HT-29 (cell line): Measurements from ENCODE around the gene PPEF2. TPM values are rescaled to one million over a fixed set of nuclear protein-coding genes. Genes with fewer than 3 reads are reported as not detected.

ENCODE experiments used
- DNase-seq: peaks from one replicate; pipeline ENCODE4 v3.0.0-alpha.2; 2015; ENCODE audit warnings: low spot score
- total RNA-seq: library from RNA; depleted of rRNA; stranded (reverse); fragments of >200 nt; shearing (Covaris generic); gene quantifications from 2 replicates; pipeline ENCODE4 v1.2.3, GENCODE V29; 2014

PPEF2 gene
- total RNA-seq, 1 experiment from 2014 or later: not detected

DNA sequence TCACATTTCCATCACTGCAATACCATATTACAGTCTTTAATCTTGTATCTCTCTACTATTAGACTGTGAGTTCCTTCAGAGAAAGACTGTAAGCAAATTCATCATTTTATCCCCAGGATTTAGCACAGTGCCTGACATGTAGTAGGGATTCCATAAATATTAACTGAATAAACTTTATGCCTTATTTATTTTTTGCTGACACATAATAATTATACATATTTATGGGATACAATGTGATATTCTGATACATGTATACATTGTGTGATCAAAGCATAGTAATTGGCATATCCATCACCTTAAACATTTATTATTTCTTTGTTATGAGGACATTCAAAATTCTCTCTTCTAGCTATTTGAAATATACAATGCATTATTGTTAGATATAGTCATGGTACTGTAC lies 3.7 kb downstream of the PPEF2 start:
- no peak for DNase-seq

DNA sequence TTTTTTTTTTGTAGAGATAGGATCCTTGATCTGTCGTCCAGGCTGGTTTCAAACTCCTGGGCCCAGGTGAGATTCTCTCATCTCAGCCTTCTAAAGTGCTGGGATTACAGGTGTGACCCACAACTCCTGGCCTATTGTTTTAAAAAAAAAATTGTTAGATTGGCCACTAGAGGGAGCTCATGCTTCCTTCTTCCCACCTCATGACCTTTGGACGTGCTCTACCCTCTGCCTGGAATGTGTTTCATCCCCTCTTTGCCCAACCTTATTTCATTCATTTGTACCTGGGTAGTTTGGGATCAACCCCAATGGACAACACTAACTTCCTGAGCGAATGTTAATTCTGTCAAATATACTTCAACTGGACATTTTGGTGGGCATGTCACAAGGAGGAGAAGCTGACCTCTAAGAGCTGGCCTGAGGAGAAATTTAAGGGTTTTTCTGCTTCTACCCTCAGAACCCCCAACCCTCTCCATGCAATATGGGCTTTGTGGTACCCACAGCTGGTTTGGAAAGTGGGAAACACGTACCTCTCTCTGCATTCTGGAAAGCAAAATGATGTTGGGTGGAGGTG lies 6.4 kb downstream of the PPEF2 start:
- peak; percentile 83 for DNase-seq

DNA sequence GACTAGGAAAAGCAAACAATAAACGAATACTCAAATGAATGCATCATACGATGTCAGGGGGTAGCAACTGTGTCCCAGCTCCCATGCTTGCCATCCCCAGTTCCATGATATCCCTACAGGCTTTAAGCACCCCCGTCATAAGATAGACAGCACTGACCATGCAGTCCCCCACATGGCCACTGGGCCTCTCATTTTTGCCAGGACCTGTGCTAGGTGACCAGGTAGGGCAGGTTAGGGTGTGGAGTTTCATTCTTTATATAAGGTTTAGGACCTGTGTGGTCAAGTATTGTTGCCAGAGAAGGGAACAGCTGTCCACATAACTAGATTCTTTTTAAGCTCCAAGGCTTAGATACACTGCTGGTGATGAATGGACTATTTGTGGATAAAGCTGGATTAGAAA lies 9.7 kb downstream of the PPEF2 start:
- peak; percentile 54 for DNase-seq

DNA sequence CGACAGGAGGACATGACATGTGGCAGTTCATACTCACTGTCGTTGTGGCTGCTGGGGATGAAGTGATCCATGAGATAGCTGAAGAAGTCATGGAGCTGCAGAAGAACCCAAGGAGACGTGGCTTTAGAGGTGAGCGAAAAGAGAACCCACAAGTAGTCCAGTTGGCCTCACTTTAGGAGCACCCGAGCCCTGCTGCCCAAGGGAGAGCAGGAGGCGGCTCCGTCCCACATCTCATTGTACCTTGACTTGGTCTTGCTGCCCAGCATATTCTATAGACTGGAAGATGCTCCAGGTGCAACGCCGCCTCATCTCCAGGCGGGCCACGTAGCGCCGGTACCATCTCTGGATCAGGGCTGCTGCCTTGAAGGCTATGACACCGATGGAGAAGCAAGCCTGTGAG lies 10.6 kb downstream of the PPEF2 start:
- no peak for DNase-seq

DNA sequence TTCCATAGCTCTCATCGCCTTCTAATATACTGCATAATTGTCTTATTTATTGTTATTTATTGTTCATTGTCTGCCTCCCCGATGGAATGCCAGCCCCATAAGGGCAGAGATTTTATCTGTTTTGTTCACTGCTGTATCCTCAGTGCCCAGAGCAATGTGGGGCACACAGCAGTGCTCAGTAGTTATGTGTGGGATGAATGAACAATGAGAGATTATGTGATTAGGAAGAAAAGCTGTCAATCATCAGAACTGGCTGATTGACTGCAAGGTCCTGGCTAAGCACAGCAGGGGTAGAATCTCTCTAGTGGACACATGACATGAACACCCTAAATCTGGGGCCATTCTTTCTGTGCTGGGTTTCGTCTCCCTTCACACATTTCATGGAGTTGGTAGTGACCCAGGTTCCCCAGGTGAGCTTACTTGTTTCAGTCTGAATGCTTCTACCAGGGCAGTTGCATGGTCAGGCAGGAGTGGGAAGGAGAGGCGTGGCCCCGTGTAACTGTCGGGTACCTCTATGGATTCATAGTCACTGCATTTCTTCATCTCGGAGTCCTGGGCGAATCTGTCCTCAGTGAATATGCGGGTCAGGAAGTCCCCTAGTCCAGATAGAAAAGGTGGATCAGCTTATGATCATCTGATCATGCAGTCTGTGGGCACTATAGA lies 12.6 kb downstream of the PPEF2 start:
- no peak for DNase-seq

DNA sequence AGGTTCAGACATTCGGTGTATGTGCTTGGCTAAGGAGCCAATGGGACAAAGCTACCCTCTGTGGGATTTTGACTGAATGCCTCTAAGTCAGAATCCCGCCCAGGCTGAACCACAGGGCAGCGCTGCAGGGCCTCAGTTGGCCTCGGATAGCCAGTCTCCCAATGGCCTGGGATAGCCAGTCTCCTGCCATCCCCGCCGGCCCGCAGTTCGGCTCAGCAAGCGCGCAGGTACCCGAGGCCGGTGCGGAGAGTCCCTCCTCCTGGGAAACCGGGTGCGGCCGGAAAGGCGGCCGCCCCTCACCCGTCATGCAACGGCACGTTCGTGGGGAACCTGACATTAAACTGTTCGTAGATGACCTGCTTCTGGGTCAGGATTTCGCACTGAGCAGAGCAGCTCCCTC lies 16.1 kb downstream of the PPEF2 start:
- DNase-seq: no peak

DNA sequence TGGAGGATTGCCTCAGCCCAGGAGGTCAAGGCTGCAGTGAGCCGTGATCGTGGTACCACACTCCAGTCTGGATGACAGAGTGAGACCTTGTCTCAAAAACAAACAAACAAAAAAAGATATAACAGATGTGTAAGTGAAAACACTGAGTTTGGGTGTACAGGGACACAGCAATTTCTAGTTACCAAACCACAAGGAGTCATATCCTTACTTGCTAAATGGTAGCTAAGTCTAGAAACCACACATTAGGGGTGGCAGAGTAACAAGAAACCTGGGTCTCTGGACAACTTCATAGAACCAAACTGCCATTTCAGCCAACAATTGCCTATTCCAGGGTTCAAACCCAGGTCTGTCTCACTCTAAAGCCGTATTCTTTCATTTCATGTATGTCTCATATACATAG lies 20.8 kb downstream of the PPEF2 start:
- DNase-seq: no peak

DNA sequence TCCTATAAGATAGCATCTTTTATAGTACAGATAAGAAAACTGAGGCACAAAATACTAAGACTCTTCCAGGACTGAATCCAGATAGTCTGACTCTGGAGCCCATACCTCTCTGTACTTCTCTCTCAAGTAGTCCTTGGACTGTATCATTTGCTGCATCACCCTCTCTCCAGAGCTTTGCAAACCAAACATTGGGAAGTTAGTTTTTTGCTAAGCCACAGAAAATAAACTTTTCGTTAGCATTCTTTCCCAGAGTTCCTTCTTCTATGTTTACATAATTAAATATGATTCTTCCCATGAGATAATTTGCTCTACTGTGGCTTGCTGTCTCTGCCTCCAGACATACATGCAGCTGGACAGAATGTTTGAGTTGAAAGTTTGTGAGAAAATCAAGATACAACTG lies 22.0 kb downstream of the PPEF2 start:
- no peak for DNase-seq

DNA sequence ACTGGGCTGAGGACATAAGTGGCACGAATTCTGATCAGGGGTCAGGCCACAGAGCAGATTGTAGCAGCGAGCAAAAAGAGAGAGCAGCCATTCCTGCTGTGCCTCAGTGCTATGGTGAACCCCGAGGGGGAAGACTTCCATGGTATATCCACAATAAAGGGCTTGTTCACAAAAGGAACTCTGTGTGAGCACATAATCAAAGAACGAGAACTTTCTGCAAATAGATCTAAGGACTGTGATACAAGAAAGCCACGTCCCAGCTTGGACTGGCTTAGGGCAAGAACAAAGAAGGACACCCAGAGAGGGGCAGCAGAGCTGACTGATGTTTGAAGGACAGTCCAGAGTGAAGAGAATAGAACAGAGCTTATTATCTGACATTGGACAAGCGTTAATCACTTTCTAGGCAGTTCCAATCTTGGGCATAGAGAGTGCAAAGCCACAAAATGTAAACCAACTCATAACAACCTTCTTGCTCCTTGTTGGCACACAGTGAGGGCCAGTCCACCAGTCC lies 24.0 kb downstream of the PPEF2 start:
- no peak for DNase-seq

DNA sequence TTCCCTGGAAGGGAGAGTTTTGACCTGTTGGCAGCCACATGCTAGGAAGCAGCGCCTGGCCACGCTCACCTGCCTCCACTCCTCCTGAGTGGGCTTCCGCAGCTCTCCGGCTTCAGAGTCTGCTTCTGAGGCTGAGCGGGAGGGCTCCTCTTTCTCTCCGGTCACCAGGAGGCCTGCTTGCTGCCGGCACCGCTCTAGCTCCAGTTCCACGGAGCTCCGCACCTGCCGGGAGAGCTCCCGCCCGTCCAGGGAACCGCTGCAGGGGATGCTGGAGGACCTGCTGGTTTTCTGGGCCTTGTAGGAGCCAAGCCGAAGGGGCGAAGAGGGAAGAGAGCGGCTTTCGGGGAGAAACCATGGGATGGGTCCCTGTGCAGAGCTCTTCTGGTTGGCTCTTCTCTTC lies 26.0 kb downstream of the PPEF2 start:
- no peak for DNase-seq

DNA sequence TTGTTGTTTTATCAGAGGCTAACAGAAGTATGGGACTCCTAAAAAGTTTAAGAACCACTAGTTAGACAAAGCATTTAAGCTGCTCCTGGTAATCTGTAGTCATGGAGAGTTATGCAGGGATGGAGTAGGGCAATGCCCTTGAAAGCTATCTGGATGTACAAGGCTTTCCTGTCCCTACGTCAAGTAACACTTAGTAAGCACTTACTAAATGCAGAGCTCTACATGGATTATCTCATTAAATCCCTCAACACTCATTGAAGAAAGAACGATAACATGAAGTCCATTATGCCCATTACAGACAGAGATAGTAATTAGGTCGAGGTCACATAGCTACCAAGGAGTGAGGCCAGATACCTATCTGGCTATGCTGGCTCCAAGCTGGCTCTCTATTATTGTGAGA lies 33.2 kb downstream of the PPEF2 start:
- DNase-seq: no peak

DNA sequence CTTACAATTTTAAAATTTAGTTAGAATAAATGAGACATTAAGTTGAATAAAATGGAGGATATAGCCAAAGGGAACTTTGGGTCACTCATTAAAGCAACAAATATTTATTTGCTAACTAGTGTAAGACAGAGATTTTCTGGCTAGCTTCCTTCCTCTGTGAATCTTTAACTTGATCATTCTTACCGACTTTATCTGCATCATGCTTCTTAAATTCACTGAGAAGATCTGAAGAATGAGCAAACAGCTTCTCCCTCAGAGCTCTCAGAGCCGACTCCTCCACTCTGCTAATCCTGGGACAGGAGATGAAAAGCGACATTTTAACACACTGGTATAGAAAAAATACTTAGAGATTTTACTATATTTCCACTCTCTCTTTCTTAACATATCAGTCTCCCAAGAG lies 35.1 kb downstream of the PPEF2 start:
- DNase-seq: no peak

DNA sequence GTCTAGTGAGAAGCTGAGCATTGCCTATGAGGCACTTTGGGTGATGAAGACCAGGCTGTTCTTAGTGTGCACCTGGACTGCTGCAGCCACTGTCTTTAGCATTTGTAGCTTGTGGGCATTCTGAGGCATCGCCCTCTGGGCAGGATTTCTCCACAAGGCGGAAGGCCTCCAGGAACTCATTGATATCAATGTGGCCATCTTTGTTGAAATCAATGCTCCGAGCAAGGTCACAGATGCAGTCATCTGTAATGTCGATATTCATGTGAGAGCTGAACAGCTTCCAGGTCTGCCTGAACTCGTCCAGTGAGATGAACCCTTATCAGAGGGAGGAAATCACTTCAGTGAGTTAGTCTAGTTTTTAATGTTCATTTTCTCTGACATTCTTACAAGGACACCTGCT lies 41.6 kb downstream of the PPEF2 start:
- no peak for DNase-seq

DNA sequence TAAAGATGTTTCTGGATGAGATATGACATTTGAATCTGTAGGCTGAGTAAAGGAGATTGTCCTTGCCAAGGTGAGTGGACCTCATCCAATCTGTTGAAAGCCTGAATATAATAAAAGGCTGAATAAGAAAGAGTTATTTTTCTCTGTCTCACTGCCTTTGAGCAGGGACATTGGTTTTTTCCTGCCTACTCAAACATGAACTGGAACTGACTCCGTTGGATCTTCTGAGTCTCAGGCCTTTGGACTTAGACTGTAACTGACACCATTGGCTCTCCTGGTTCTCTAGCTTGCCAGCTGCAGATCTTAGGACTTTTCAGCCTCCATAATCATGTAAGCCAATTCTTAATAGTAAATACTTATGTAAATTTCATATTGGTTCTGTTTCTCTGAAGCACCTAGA lies 43.5 kb downstream of the PPEF2 start:
- no peak for DNase-seq

DNA sequence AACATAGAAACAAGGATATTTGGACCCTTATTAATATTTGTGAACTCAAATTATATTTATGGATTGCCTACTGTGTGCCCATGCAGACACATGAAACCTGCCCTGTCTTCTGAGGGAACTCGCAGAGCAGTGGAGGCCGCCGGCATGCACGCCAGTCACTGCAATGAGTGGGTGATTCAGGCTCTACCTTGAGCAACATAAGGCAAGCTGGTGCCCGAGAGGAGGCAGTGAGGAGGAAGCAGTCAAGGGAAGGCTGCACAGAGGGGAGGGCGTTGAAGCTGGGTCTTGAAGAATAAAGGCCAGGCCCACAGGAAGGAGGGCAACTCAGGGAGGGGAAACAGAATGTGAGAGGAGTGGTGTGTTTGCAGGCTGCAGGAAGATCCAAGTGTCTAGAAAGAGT lies 52.8 kb downstream of the PPEF2 start:
- no peak for DNase-seq

DNA sequence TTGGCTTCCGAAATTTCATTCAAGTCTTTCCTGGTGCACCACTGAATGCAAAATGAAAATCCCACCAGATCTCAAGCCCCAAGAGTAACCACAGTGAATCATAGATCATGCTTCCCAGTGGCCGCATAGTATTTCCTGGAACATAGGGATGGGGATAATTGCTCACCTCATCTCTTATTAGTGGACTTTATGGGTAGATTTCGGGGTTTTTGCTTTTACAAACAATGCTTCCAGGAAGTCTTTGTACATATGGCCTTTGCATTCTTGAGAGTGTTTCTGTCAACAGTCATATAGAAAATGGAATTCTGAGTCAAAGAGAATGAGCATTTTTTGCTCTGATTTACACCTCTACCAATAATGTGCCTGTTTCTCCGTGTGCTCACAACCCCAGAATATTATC lies 53.4 kb downstream of the PPEF2 start:
- no peak for DNase-seq

DNA sequence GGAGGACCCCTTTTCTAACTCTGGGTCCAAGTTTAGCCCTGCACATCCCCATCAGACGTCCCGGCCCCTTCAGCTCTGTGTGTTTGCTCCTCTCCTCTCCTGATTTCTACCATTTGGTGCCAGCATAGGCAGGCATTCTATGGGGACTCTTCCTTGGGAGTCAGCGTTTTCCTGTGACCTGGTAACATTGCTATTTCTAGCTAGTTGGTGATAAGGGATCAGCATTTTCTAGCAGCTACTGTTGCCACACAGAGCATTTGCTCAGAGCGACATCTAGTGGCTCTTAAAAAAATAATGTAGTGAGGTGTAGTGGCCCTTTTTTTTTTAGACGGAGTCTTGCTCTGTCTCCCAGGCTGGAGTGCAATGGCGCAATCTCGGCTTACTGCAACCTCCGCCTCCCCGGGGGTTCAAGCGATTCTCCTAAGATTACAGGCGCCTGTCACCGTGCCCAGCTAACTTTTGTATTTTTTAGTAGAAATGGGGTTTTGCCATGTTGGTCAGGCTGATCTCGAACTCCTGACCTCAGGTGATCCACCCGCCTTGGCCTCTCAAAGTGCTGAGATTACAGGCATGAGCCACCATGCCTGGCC lies 54.0 kb downstream of the PPEF2 start:
- peak; percentile 87 for DNase-seq

DNA sequence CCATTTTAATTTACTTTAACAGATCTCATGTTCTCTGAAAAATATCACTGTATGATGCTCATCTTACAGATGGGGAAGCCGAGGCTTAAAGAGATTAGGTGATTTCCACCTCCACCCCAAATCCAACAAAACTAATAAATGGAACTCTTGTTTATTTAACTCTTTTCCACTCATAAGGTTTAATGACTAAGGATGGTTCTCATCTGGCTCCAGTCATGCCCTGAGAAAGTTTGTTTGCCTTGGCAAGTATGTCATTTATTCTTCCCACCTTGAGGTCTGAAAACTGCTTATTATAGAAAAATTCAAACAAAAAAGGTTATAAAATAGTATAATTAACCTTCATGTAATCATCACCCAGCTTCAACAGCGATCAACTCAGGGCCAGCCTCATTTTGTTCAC lies 56.3 kb downstream of the PPEF2 start:
- DNase-seq: no peak

DNA sequence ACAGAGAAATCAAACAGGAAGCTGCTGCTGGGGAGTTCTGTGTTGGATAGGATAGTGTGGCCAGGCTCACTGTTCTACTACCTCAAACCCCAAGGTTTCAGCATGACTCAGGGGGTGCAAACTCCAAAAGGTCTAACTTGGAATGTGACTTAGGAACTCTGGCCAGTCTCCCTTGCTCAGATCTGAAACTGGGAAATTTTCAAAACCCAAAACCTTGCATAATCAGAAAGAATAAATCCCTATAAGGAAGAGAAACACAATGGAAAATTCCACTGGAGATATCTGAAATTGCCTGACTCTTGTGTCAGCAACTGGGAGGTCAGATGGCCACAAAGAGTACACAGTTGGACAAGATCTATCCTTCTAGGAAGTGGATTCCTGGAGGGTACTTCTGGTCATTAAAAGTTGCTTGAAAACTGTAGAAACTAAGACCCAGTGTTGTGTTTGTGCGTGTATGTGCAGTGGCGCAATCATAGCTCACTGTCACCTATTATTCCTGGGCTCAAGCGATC lies 58.0 kb downstream of the PPEF2 start:
- DNase-seq: no peak

DNA sequence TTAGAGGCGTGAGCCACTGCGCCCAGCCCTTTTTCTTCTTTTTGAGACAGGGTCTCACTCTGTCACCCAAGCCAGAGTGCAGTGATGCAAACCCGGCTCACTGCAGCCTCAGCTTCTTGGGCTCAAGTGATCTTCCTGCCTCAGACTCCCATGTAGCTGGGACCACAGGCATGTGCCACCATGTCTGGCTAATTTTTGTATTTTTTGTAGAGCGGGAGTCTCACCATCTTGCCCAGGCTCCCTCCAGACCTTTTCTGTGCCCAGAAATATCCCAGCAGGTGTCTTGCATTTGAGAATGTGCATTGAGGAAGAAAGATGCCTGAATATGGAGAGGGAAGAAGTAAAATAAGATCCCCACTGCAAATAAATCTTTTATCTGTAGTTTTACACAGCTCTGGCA lies 58.7 kb downstream of the PPEF2 start:
- DNase-seq: no peak

DNA sequence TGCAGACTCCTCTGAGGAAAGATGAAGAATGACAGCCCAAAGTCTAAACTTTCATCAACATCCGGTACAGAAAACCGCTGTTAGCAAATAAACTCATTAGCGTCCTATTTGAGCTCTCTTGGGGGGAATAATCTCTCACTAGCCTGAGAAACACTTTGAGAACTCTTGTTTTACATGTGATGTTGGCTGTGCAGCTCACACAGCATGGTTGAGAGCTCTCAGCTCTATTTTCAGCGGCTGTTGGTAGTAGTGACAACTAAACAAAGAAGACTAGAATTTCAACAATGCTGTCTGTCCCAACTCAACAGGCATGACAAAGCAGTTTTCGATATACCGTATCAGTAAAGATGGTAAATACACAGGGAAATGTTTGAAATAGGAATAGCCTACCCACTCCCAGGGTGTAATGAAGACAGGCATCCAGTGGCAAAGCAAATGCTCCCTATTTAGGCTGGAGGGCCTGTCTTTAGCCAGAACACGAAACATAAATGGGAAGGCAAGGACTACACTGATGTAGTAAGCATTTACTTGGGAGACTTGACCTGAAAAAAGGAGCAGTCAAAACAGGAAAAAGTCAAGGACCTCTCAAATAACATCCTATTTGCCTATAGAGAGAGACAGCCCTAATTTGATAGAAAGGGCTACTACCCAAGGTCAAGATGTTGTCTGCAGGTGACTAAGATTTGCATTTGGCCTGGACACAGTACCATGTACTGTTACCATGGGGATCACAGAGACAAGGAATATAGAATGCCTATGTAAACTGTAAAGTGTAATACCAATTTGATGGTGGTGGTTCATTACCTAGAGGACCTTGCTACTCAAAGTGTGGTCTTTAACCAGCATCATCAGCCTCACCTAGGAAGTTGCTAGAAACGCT lies 60.4 kb downstream of the PPEF2 start:
- no peak for DNase-seq

DNA sequence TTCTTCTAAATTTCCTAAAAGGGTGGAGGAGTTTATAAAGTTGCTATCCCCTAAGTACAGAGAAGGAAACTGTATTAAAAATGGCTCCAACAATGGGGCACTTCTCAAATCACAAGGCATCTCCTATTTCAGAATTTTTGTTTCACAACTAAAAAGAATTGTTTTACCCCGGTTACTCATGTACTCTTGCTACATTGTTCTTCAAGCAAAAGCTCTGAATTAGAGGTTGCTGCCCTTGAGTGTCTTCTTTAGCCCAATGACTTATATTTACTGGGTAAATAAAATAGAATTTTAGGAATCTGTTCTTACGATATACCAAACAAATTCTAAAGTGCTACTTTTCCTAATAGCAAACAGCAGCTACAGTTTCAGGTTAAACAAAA lies 67.5 kb downstream of the PPEF2 start:
- DNase-seq: no peak
